ENCODE results near the gene ABHD6.

GRCh38 chr3:58223855-58224254 lies 13.7 kb upstream of the ABHD6 start:
- TF ChIP-seq EP300 (IDR thresholded peaks at IDR 0.05) (no peak), POLR2A (IDR thresholded peaks at IDR 0.05) (no peak)
- TF ChIP-seq, protein P1, sequence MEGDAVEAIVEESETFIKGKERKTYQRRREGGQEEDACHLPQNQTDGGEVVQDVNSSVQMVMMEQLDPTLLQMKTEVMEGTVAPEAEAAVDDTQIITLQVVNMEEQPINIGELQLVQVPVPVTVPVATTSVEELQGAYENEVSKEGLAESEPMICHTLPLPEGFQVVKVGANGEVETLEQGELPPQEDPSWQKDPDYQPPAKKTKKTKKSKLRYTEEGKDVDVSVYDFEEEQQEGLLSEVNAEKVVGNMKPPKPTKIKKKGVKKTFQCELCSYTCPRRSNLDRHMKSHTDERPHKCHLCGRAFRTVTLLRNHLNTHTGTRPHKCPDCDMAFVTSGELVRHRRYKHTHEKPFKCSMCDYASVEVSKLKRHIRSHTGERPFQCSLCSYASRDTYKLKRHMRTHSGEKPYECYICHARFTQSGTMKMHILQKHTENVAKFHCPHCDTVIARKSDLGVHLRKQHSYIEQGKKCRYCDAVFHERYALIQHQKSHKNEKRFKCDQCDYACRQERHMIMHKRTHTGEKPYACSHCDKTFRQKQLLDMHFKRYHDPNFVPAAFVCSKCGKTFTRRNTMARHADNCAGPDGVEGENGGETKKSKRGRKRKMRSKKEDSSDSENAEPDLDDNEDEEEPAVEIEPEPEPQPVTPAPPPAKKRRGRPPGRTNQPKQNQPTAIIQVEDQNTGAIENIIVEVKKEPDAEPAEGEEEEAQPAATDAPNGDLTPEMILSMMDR (IDR thresholded peaks at IDR 0.05) = no peak

Data from tibial nerve (tissue), 4 donors.